ENCODE measurements around the gene SLC24A3. TPM values are rescaled to one million over a fixed set of nuclear protein-coding genes. Genes with fewer than 3 reads are reported as not detected.

SLC24A3 gene
- total RNA-seq, 1 experiment from 2014 or later: 46.0 TPM

- no peak overlapping the region for H3K27ac ChIP-seq (ENCODE audit: low read depth, low read length, poor library complexity, severe bottlenecking)
- H3K9me3 ChIP-seq (ENCODE audit: low read depth, low read length, poor library complexity, severe bottlenecking): no peaks in the 10 kb centered on the region
- intact Hi-C loops (cut with micrococcal nuclease; ENCODE audit: unreplicated experiment): no loop called here
- H3K36me3 ChIP-seq (ENCODE audit: insufficient read depth, low read length, poor library complexity, severe bottlenecking): no peaks in the 10 kb centered on the region
- TF ChIP-seq CTCF (conservative IDR thresholded peaks at IDR 0.05; ENCODE audit: low read depth, low read length) (no peak), EZH2 (IDR thresholded peaks at IDR 0.05; ENCODE audit: borderline replicate concordance, low read depth, low read length, poor library complexity, severe bottlenecking) (no peak)
- H3K4me1 ChIP-seq (ENCODE audit: insufficient read depth, low read length, poor library complexity, severe bottlenecking): peaks cover 24% of the 10 kb centered on the region
- ChIA-PET CTCF (no interaction called here), POLR2A (ENCODE audit: low non-redundant PET) (no interaction called here)
- H3K4me3 ChIP-seq (ENCODE audit: low read depth, low read length, poor library complexity, severe bottlenecking): no peak overlapping the region
- BruUV-seq (replicated peaks): no TSS peak
- DNase-seq (ENCODE audit: low spot score): no peak
- no peaks in the 10 kb centered on the region for H3K27me3 ChIP-seq (replicated peaks; ENCODE audit: insufficient read depth, low read depth, low read length, poor library complexity)
Observed at GRCh38 chr20:19544684-19545083, 332.2 kb downstream of the SLC24A3 start.

- Histone ChIP-seq H3K4me3 (ENCODE audit: low read depth, low read length, poor library complexity, severe bottlenecking) (no peak overlapping the region), H3K27ac (ENCODE audit: low read depth, low read length, poor library complexity, severe bottlenecking) (no peak overlapping the region), H3K9me3 (ENCODE audit: low read depth, low read length, poor library complexity, severe bottlenecking) (no peaks in the 10 kb centered on the region), H3K36me3 (ENCODE audit: insufficient read depth, low read length, poor library complexity, severe bottlenecking) (no peaks in the 10 kb centered on the region), H3K27me3 (replicated peaks; ENCODE audit: insufficient read depth, low read depth, low read length, poor library complexity) (no peaks in the 10 kb centered on the region), H3K4me1 (ENCODE audit: insufficient read depth, low read length, poor library complexity, severe bottlenecking) (peaks cover 23% of the 10 kb centered on the region)
- ChIA-PET CTCF (no interaction called here), POLR2A (ENCODE audit: low non-redundant PET) (interaction anchor here (0.6 kb wide), 1 partner anchor 480 kb away, joined by 4 read pairs; no protein-coding TSS in a partner anchor)
- no peak for TF ChIP-seq EZH2 (IDR thresholded peaks at IDR 0.05; ENCODE audit: borderline replicate concordance, low read depth, low read length, poor library complexity, severe bottlenecking)
- no peak for TF ChIP-seq CTCF (conservative IDR thresholded peaks at IDR 0.05; ENCODE audit: low read depth, low read length)
- no TSS peak for BruUV-seq (replicated peaks)
- intact Hi-C loops (cut with micrococcal nuclease; ENCODE audit: unreplicated experiment): no loop called here
- DNase-seq (ENCODE audit: low spot score): no peak
Observed at GRCh38 chr20:19546648-19547047, 334.2 kb downstream of the SLC24A3 start.

GRCh38 chr20:19547547-19547946 is 335.1 kb downstream of the SLC24A3 start:
- H3K27ac ChIP-seq (ENCODE audit: low read depth, low read length, poor library complexity, severe bottlenecking): no peak overlapping the region
- H3K4me3 ChIP-seq (ENCODE audit: low read depth, low read length, poor library complexity, severe bottlenecking): no peak overlapping the region
- BruUV-seq (replicated peaks): no TSS peak
- ChIA-PET POLR2A (ENCODE audit: low non-redundant PET) (no interaction called here), CTCF (no interaction called here)
- no peak for DNase-seq (ENCODE audit: low spot score)
- TF ChIP-seq CTCF (conservative IDR thresholded peaks at IDR 0.05; ENCODE audit: low read depth, low read length) (no peak), EZH2 (IDR thresholded peaks at IDR 0.05; ENCODE audit: borderline replicate concordance, low read depth, low read length, poor library complexity, severe bottlenecking) (no peak)
- peaks cover 26% of the 10 kb centered on the region for H3K4me1 ChIP-seq (ENCODE audit: insufficient read depth, low read length, poor library complexity, severe bottlenecking)
- intact Hi-C loops (cut with micrococcal nuclease; ENCODE audit: unreplicated experiment): no loop called here
- no peaks in the 10 kb centered on the region for H3K27me3 ChIP-seq (replicated peaks; ENCODE audit: insufficient read depth, low read depth, low read length, poor library complexity)
- H3K36me3 ChIP-seq (ENCODE audit: insufficient read depth, low read length, poor library complexity, severe bottlenecking): no peaks in the 10 kb centered on the region
- no peaks in the 10 kb centered on the region for H3K9me3 ChIP-seq (ENCODE audit: low read depth, low read length, poor library complexity, severe bottlenecking)
